NCI-H510A (cell line): ENCODE measurements around the gene CLRN3.
A peak's percentile ranks its signal among the peaks of the same experiment; 100 is the strongest.

Experiments used
- DNase-seq: peaks from one replicate; lab custom pipeline; 2025; lab: John Stamatoyannopoulos, UW

CLRN3 gene

GRCh38 chr10:127874671-127875448 lies 17.9 kb downstream of the CLRN3 start:
- DNase-seq: no peak

- DNase-seq: no peak
Measured at GRCh38 chr10:127873901-127874470, 18.8 kb downstream of the CLRN3 start.

- no peak for DNase-seq
Measured at GRCh38 chr10:127872871-127873600, 19.7 kb downstream of the CLRN3 start.

GRCh38 chr10:127872011-127872761 lies 20.6 kb downstream of the CLRN3 start:
- DNase-seq: no peak

GRCh38 chr10:127871631-127872010 lies 21.1 kb downstream of the CLRN3 start:
- DNase-seq: no peak

GRCh38 chr10:127869329-127869728 lies 23.4 kb downstream of the CLRN3 start:
- no peak for DNase-seq

GRCh38 chr10:127867805-127868204 lies 24.9 kb downstream of the CLRN3 start:
- DNase-seq: no peak

- no peak for DNase-seq
Measured at GRCh38 chr10:127866276-127867013, 26.3 kb downstream of the CLRN3 start.

- DNase-seq: no peak
Measured at GRCh38 chr10:127863231-127863825, 29.4 kb downstream of the CLRN3 start.

- DNase-seq: no peak
Measured at GRCh38 chr10:127860592-127860991, 32.1 kb downstream of the CLRN3 start.

- DNase-seq: no peak
Measured at GRCh38 chr10:127855976-127856375, 36.8 kb downstream of the CLRN3 start.

GRCh38 chr10:127855591-127855881 lies 37.2 kb downstream of the CLRN3 start:
- no peak for DNase-seq

- DNase-seq: no peak
Measured at GRCh38 chr10:127854769-127855590, 37.8 kb downstream of the CLRN3 start.

GRCh38 chr10:127853868-127854768 lies 38.6 kb downstream of the CLRN3 start:
- DNase-seq: peak; percentile 19

- no peak for DNase-seq
Measured at GRCh38 chr10:127852456-127852855, 40.3 kb downstream of the CLRN3 start.

GRCh38 chr10:127851661-127852194 lies 41.0 kb downstream of the CLRN3 start:
- DNase-seq: no peak

GRCh38 chr10:127850944-127851343 lies 41.8 kb downstream of the CLRN3 start:
- no peak for DNase-seq

- no peak for DNase-seq
Measured at GRCh38 chr10:127849921-127850320, 42.8 kb downstream of the CLRN3 start.

- no peak for DNase-seq
Measured at GRCh38 chr10:127849224-127849623, 43.5 kb downstream of the CLRN3 start.
